Measurements from ENCODE around the gene C20orf204. TPM values are rescaled to one million over a fixed set of nuclear protein-coding genes. Genes with fewer than 3 reads are reported as not detected.

Gene C20orf204
- total RNA-seq, 1 experiment from 2014 or later = 3.4 TPM

DNA sequence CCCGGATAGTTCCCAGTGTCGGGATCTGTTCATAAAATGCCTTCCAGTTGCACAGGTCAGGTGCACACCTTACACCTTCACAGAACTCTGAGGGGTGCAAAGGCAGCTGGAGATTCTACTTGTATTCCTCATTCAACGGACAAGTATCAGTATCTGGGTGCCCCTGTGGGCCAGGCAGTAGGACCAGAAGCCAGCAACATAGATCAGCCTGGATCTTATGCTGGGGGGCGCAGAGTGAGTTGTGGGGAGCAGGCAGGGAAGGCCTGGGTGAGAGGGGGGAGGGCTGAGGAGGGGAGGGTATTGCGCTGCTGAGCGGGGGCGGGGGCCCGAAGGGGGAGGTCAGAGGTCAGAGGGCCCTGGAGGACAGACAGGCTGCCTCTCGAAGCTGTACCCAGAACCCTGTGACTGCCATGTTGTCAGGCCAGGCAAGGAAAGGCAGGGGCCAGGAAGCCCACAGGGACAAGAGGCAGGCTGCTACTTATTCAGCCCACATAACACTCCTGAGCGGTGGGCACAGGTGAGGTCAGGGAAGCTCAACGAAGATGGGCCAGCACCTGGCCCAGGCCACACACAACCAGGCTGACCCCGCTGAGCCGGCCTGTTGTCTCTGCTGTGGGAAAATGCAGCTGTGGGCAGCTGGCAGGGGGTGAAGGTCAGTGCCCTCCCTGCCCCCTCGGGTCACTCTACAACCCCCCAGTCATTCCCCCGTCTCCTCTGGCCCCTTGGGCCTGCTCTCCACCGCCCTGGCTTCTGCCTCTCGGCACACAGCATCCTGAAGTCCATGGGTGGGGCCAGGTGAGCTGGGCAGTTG lies 45.0 kb downstream of the C20orf204 start:
- BruUV-seq (replicated peaks) = no TSS peak
- Histone ChIP-seq H3K27ac (ENCODE audit: low read length) (peak overlapping the region; percentile 14; the same call in 1 of the 2 replicates), H3K36me3 (ENCODE audit: low read depth, low read length) (no peaks in the 10 kb centered on the region), H2AFZ (ENCODE audit: low read length) (0 out of 2 replicates have a peak overlapping the region, but pooled peaks have one; percentile 93), H3K4me3 (ENCODE audit: low read length) (peak overlapping the region; percentile 88; the same call in 1 of the 2 replicates), H3K79me2 (ENCODE audit: low read length) (peaks cover 19% of the 10 kb centered on the region), H3K4me2 (ENCODE audit: low read length) (peak overlapping the region; percentile 98), H3K9ac (ENCODE audit: low read length) (peak overlapping the region; percentile 75), H4K20me1 (ENCODE audit: low read length) (no peaks in the 10 kb centered on the region), H3K9me3 (ENCODE audit: low read length) (no peaks in the 10 kb centered on the region), H3F3A (ENCODE audit: low read length, unreplicated experiment) (no peaks in the 10 kb centered on the region), H3K9me2 (replicated peaks; ENCODE audit: low read length) (no peaks in the 10 kb centered on the region), H3K4me1 (ENCODE audit: insufficient read depth, low read length) (peaks cover 24% of the 10 kb centered on the region), H3K27me3 (ENCODE audit: low read length) (no peaks in the 10 kb centered on the region)
- POLR2A ChIA-PET (ENCODE audit: unreplicated experiment) = no interaction called here
- DNase-seq = no peak
- CTCF ChIA-PET = interaction anchor here (0.6 kb wide), 1 partner anchor 499 kb away, joined by 3 read pairs; no protein-coding TSS in a partner anchor
- intact Hi-C loops (cut with micrococcal nuclease) = no loop called here
- TF ChIP-seq EZH2 (IDR thresholded peaks at IDR 0.05; ENCODE audit: low read length, unreplicated experiment) = no peak
- TF ChIP-seq, protein P1, sequence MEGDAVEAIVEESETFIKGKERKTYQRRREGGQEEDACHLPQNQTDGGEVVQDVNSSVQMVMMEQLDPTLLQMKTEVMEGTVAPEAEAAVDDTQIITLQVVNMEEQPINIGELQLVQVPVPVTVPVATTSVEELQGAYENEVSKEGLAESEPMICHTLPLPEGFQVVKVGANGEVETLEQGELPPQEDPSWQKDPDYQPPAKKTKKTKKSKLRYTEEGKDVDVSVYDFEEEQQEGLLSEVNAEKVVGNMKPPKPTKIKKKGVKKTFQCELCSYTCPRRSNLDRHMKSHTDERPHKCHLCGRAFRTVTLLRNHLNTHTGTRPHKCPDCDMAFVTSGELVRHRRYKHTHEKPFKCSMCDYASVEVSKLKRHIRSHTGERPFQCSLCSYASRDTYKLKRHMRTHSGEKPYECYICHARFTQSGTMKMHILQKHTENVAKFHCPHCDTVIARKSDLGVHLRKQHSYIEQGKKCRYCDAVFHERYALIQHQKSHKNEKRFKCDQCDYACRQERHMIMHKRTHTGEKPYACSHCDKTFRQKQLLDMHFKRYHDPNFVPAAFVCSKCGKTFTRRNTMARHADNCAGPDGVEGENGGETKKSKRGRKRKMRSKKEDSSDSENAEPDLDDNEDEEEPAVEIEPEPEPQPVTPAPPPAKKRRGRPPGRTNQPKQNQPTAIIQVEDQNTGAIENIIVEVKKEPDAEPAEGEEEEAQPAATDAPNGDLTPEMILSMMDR (conservative IDR thresholded peaks at IDR 0.05; ENCODE audit: low read depth, low read length) = no peak
- TF ChIP-seq EZH2phosphoT487 (IDR thresholded peaks at IDR 0.05; ENCODE audit: borderline replicate concordance, low read length) = no peak
- no peak for ATAC-seq

DNA sequence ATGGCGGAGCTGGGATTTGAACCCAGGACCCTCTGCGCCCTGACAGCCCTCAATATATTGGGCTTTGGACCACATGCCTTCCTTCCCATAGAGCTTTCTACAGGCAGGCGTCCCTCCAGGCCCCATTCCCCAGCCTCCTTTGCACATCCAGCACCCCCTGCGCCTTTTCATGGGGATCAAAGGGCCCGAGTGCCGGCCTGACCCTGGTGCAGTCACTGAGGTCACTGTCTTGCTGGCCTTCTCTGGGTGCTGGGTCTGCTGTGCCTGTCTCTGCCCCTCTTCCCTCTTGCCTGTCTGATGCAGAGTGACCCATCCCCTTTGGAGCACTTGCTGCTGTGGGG lies 45.6 kb downstream of the C20orf204 start:
- POLR2A ChIA-PET (ENCODE audit: unreplicated experiment) = no interaction called here
- Histone ChIP-seq H2AFZ (ENCODE audit: low read length) (no peak overlapping the region), H3K79me2 (ENCODE audit: low read length) (peaks cover 19% of the 10 kb centered on the region), H3K27ac (ENCODE audit: low read length) (no peak overlapping the region), H3K9me3 (ENCODE audit: low read length) (no peaks in the 10 kb centered on the region), H3K4me2 (ENCODE audit: low read length) (no peak overlapping the region), H3K9ac (ENCODE audit: low read length) (no peak overlapping the region), H3K4me1 (ENCODE audit: insufficient read depth, low read length) (peaks cover 29% of the 10 kb centered on the region), H3K4me3 (ENCODE audit: low read length) (no peak overlapping the region), H3K36me3 (ENCODE audit: low read depth, low read length) (no peaks in the 10 kb centered on the region), H3K9me2 (replicated peaks; ENCODE audit: low read length) (no peaks in the 10 kb centered on the region), H3K27me3 (ENCODE audit: low read length) (no peaks in the 10 kb centered on the region), H4K20me1 (ENCODE audit: low read length) (no peaks in the 10 kb centered on the region), H3F3A (ENCODE audit: low read length, unreplicated experiment) (no peaks in the 10 kb centered on the region)
- CTCF ChIA-PET = no interaction called here
- no TSS peak for BruUV-seq (replicated peaks)
- DNase-seq (no peak), ATAC-seq (no peak)
- TF ChIP-seq EZH2phosphoT487 (IDR thresholded peaks at IDR 0.05; ENCODE audit: borderline replicate concordance, low read length) (no peak), EZH2 (IDR thresholded peaks at IDR 0.05; ENCODE audit: low read length, unreplicated experiment) (no peak)
- intact Hi-C loops (cut with micrococcal nuclease) = no loop called here

DNA sequence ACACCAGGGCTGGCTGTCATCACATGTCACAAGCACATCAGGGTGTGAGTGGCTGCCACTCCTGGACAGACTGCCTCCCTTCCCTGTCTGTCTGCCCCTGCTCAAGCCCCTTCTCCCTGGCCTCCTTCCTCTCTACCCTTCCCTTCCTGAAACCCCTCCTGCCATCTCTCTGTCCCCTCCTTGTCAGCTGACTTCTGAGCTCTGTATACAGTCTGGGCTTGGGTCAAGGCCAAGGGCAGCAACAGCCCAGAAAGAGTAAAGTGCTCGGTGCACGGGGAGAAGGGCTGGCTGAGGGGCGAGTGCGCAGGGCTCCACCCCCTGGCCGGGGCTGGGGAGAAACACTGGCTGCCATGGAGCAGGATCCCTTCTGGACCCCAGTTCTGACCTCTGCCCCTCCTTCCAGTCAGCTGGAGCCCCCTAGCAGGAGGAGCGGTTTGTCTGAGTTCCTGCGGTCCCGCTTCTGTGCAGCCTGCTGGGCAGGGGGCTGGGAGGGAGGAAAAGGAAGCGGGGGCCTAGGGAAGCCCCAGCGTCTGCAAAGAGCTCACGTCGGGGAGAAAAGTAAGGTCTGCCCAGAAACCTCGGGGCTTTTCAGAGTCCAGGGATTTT lies 46.2 kb downstream of the C20orf204 start:
- intact Hi-C loops (cut with micrococcal nuclease) = no loop called here

More for the DNA sequence above, 46.2 kb downstream of the C20orf204 start:
- peaks cover 19% of the 10 kb centered on the region for H3K79me2 ChIP-seq (ENCODE audit: low read length)
- no peaks in the 10 kb centered on the region for H3F3A ChIP-seq (ENCODE audit: low read length, unreplicated experiment)
- BruUV-seq (replicated peaks) = no TSS peak
- ChIA-PET CTCF (interaction anchor here (1.2 to 2.0 kb wide), 3 partner anchors 25 to 44 kb away, joined by 3 to 15 read pairs (median 4); no protein-coding TSS in a partner anchor), POLR2A (ENCODE audit: unreplicated experiment) (interaction anchor here (0.6 kb wide), 1 partner anchor 43 kb away, joined by 3 read pairs; no protein-coding TSS in a partner anchor)
- H3K9me2 ChIP-seq (replicated peaks; ENCODE audit: low read length) = no peaks in the 10 kb centered on the region
- H3K27me3 ChIP-seq (ENCODE audit: low read length) = no peaks in the 10 kb centered on the region
- H4K20me1 ChIP-seq (ENCODE audit: low read length) = no peaks in the 10 kb centered on the region
- no peak for TF ChIP-seq EZH2phosphoT487 (IDR thresholded peaks at IDR 0.05; ENCODE audit: borderline replicate concordance, low read length)
- TF ChIP-seq, protein P1 (conservative IDR thresholded peaks at IDR 0.05; ENCODE audit: low read depth, low read length) = no peak
- no peak for TF ChIP-seq EZH2 (IDR thresholded peaks at IDR 0.05; ENCODE audit: low read length, unreplicated experiment)
- ATAC-seq (no peak), DNase-seq (no peak)
- peaks cover 31% of the 10 kb centered on the region for H3K4me1 ChIP-seq (ENCODE audit: insufficient read depth, low read length)
- H3K9ac ChIP-seq (ENCODE audit: low read length) = no peak overlapping the region
- no peak overlapping the region for H3K4me2 ChIP-seq (ENCODE audit: low read length)
- no peak overlapping the region for H2AFZ ChIP-seq (ENCODE audit: low read length)
- H3K4me3 ChIP-seq (ENCODE audit: low read length) = no peak overlapping the region
- no peaks in the 10 kb centered on the region for H3K9me3 ChIP-seq (ENCODE audit: low read length)
- no peaks in the 10 kb centered on the region for H3K36me3 ChIP-seq (ENCODE audit: low read depth, low read length)
- no peak overlapping the region for H3K27ac ChIP-seq (ENCODE audit: low read length)

All from PC-3 (cell line).